ENCODE measurements around the gene CFAP92. TPM values are rescaled to one million over a fixed set of nuclear protein-coding genes. Genes with fewer than 3 reads are reported as not detected.
"Not testable (repeated sequence)": the region's sequence is repeated elsewhere in the genome, so short reads cannot be mapped to it uniquely, and the experiment has no call there.

Gene CFAP92
- polyA plus RNA-seq, 3 donors from 2014 or later: not detected

DNA sequence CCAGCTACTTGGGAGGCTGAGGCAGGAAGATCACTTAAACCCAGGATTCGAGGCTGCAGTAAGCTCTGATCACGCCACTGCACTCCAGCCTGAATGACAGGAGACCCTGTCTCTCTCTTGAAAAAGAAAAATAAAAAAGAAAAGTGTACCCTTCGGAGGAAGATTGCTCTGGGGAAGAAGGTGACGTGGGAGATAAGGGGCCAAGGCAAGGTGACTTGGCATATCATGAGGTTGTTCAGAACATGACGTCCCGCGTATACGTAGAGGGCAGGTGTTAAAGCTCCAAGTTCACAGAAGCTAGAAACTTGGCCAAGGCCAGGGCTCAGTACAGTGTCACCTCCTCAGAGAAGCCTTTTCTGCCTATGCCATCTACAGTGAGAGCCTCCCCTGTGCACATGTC is 121.1 kb downstream of the CFAP92 start:
- no peak overlapping the region for H3K27ac Mint-ChIP-seq

DNA sequence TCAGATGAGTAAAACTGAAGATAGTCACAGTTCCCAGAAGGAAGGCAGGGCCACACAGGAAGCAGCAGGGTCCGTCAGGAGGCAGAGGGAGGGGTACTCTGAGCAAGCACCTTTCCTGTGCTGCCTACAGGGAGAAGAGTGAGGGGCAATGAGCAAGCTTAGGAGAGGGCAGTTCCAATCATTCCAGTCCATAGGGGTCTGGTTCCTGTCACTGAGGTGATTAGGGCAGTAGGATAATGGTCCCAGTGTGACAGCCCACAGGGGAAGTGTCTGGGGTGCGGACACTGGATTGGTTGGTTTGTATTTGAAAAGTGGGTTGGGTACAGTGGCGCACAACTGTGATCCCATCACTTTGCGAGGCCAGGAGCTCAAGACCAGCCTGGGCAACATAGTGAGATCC is 121.6 kb downstream of the CFAP92 start:
- H3K27me3 Mint-ChIP-seq (ENCODE audit: low read depth in 3 of 3): peaks cover 0 to 8% (median 0%) of the 10 kb centered on the region in 3 donors
- peaks cover 3 to 10% of the 10 kb centered on the region in 2 donors for H3K4me1 Mint-ChIP-seq
- no peaks in the 10 kb centered on the region for H3K36me3 Mint-ChIP-seq
- no peak overlapping the region for H3K27ac Mint-ChIP-seq
- no peak overlapping the region for H3K4me3 Mint-ChIP-seq
- peaks cover 0 to 2% (median 0%) of the 10 kb centered on the region in 6 donors for H3K9me3 Mint-ChIP-seq
- DNase-seq: no peak

More for the DNA sequence above, 121.1 kb downstream of the CFAP92 start:
- Mint-ChIP-seq H3K4me3 (no peak overlapping the region), H3K9me3 (peaks cover 0 to 2% (median 0%) of the 10 kb centered on the region in 6 donors), H3K4me1 (peaks cover 6 to 15% of the 10 kb centered on the region in 2 donors), H3K36me3 (no peaks in the 10 kb centered on the region), H3K27me3 (ENCODE audit: low read depth in 3 of 3) (peaks cover 0 to 8% (median 0%) of the 10 kb centered on the region in 3 donors)
- DNase-seq: no peak

DNA sequence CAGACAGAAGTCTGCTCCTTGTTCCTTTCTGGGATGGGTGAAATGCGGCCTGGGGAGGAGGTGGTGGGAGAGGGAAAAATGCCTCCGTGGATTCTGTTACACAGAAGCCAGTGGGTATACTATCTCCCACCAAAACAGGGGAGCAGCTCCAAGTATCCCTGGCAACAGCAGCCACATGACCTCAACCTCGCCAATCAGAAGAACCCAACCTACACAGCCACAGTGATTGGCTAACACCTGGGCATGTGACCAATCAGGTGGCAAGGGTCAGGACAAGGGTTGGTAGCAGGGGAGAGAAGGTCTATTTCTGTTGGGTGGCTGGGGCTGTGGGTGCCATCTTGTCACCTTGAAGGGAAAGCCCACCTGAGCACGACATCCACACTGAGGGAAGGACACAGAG is 123.5 kb downstream of the CFAP92 start:
- H3K4me1 Mint-ChIP-seq: peaks cover under 1% of the 10 kb centered on the region in 2 donors
- H3K27me3 Mint-ChIP-seq (ENCODE audit: low read depth in 3 of 3): peaks cover 0 to 8% (median 0%) of the 10 kb centered on the region in 3 donors
- peaks cover 0 to 2% (median 0%) of the 10 kb centered on the region in 6 donors for H3K9me3 Mint-ChIP-seq
- H3K36me3 Mint-ChIP-seq: no peaks in the 10 kb centered on the region
- DNase-seq: no peak
- H3K27ac Mint-ChIP-seq: no peak overlapping the region
- H3K4me3 Mint-ChIP-seq: no peak overlapping the region

DNA sequence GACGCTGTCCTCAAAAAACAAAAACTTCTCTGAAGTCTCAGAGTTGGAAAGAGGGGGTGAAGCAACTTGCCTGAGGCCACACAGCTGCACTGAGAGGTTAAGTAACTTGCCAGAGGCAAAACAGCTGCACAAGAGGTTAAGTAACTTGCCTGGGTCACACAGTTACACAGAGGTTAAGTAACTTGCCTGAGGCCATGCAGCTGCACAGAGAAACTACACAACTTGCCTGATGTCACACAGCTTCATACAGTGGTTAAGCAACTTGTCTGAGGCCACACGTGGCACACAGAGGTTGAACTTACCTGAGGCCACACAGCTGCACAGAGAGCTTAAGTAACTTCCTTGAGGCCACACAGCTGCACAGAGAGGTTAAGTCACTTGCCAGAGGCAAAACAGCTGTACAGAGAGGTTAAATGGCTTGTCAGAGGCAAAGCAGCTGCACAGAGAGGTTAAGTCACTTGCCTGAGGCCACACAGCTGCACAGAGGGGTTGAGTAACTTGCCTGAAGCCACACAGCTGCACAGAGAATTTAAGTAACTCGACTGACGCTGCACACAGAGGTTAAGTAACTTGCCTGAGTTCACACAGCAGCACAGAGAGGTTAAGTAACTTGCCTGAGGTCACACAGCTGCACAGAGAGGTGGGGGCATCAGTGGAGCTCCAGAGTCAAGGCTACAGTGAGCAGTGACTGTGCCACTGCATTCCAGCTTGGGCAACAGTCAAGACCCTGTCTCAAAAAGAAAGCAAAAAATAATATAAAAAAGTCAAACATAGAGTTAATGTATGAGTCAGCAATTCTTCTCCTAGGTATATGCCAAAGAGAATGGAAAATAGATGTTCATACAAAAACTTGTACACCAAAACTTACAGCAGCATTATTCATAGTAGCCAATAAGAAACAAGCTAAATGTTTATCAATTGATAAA is 126.4 kb downstream of the CFAP92 start:
- no peaks in the 10 kb centered on the region for H3K9me3 Mint-ChIP-seq

DNA sequence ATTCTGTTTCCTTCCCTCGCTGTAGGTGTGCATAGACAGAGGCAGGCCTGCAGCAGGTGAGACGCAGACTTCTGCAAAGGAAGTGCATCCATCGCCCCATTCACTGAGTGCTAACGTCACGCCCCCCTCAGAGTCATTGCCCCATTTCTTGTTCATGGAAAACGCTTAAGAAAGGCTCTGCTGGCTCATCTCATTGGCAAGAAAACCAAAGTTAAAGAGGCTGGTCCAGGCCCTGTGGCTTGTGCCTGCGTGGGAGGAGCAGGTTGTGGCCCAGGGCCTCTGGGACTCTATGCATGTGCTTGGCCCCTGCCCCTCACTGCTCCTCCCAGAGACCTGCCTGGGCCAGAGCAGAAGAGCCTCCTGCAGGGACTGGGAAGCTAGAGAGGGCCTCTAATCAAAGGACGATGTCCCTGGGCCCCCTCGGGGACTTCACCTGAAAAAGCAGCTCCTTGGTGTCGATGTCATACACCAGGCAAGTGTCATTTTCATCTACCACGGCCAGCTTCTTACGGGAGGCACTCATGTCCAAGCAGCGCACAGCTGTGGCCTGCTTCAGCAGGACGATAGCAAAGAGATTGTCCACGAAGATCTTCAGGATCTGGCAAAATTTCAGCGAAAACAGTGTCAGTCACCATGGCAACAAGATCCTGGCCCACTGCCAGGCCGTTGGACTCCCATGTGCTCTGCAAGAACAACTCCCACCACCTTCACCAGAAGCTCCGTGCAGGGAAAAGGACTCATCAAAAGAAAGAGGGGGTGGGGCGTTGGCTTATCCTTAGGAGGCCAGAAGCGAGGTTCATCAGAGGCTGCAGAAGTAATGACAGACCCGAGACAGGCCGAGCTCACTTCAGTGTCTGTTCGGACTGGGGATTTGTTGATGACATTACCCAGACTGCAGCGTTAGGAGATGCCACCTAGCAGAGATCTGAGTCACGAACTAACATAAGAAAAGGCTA is 128.7 kb downstream of the CFAP92 start:
- H3K9me3 Mint-ChIP-seq: peaks cover 5 to 12% (median 10%) of the 10 kb centered on the region in 6 donors
- H3K36me3 Mint-ChIP-seq: peaks cover 4 to 11% (median 8%) of the 10 kb centered on the region in 3 donors
- H3K27me3 Mint-ChIP-seq (ENCODE audit: low read depth in 3 of 3); DNase-seq; H3K27ac Mint-ChIP-seq; H3K4me3 Mint-ChIP-seq; H3K4me1 Mint-ChIP-seq: not testable (repeated sequence)

More for the DNA sequence above, 126.4 kb downstream of the CFAP92 start:
- Mint-ChIP-seq H3K4me3 (no peak overlapping the region), H3K36me3 (no peaks in the 10 kb centered on the region), H3K4me1 (no peaks in the 10 kb centered on the region), H3K27ac (no peak overlapping the region), H3K27me3 (ENCODE audit: low read depth in 3 of 3) (peaks cover 0 to 2% (median 0%) of the 10 kb centered on the region in 3 donors)
- DNase-seq: no peak

DNA sequence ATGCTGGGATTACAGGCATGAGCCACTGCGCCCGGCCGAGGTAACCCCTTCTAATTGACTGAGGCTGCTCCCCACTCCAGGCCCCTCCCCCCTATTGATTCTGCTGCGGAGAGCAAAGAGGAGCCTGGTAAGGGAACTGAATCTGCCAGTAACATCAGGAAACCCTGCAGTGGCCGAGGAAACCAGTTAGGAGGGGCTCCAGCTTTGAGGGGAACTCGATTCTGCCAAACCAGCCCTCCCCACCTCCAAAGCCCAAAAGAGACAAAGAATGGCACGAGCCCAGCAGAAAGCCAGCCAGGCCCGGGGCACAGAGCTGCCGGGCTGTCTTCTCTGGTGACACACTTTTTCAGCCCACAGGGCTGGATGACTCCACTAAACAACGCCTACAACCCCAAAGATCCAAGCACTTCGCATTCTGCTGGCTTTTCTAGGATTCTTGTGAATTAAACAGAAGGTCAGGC is 129.5 kb downstream of the CFAP92 start:
- H3K9me3 Mint-ChIP-seq: peaks cover 5 to 20% (median 16%) of the 10 kb centered on the region in 6 donors
- H3K36me3 Mint-ChIP-seq: peaks cover 4 to 11% (median 8%) of the 10 kb centered on the region in 3 donors
- DNase-seq: no peak
- H3K27ac Mint-ChIP-seq: no peak overlapping the region
- no peak overlapping the region for H3K4me3 Mint-ChIP-seq
- H3K4me1 Mint-ChIP-seq: no peaks in the 10 kb centered on the region
- H3K27me3 Mint-ChIP-seq (ENCODE audit: low read depth in 3 of 3): peaks cover 0 to 2% (median 0%) of the 10 kb centered on the region in 3 donors

DNA sequence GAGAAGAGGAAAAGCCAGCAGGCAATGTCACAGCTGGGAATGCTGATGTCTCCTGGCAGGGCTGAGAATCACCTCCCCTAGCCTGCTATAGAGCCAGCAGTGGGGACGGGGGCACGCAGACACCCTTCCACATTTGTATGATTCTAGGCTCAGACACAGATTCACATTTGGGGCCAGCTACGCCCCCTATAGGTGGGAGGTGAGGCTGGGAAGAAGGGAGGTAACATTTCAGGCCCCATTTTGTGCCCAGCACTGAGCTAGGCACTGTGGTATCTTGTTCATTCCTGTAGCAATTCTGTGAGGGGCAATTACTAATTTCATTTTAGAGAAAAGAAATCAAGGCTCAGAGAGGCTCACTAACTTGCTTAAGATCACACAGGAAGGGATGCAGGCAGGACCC is 130.3 kb downstream of the CFAP92 start:
- peaks cover 8 to 28% (median 23%) of the 10 kb centered on the region in 6 donors for H3K9me3 Mint-ChIP-seq
- H3K27me3 Mint-ChIP-seq (ENCODE audit: low read depth in 3 of 3): peaks cover 0 to 2% (median 2%) of the 10 kb centered on the region in 3 donors
- no peaks in the 10 kb centered on the region for H3K4me1 Mint-ChIP-seq
- no peak for DNase-seq
- peaks cover 7 to 14% (median 13%) of the 10 kb centered on the region in 3 donors for H3K36me3 Mint-ChIP-seq
- H3K27ac Mint-ChIP-seq: no peak overlapping the region
- H3K4me3 Mint-ChIP-seq: no peak overlapping the region

DNA sequence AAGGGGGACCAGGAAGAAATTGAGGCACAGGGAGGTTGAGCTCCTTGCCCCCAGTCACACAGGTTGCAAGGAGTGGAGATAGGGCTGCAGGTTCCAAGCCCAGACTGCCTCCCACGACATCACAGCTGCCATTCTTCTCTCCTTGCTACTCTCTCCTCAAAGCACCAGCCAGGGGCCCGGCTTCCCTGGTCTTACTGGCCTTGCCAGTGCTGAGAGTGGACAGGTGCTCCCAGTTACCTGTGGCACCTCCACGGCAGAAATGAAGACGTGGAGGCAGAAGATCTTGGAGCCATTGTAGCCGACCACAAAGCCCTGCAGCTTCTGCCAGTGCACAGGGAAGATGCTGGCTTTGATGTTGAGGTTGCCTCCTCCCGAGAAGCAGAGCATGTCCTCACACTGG is 132.4 kb downstream of the CFAP92 start:
- Mint-ChIP-seq H3K4me1 (no peaks in the 10 kb centered on the region), H3K27ac (no peak overlapping the region), H3K27me3 (ENCODE audit: low read depth in 3 of 3) (peaks cover 2% of the 10 kb centered on the region in 3 donors), H3K4me3 (no peak overlapping the region), H3K9me3 (peaks cover 8 to 44% (median 28%) of the 10 kb centered on the region in 6 donors), H3K36me3 (peaks cover 10 to 18% (median 18%) of the 10 kb centered on the region in 3 donors)
- DNase-seq: no peak

Other genes with a start within 250 kb of the CFAP92 start
- gene ACAD9, start 114.5 kb downstream of the CFAP92 start, polyA plus RNA-seq: 10 to 100 TPM; 11.8 to 18.9 (median 16.4) TPM
- gene EFCC1, start 7.2 kb upstream of the CFAP92 start, polyA plus RNA-seq: under 1 TPM; 0.55 to 0.80 (median 0.58) TPM
- 10 to 100 TPM in 1 of 3 donors, 1 to 10 TPM in 1, not detected in 1; 1.2 to 12.8 TPM for gene GP9, start 66.7 kb upstream of the CFAP92 start, polyA plus RNA-seq
- gene RAB43, start 127.7 kb upstream of the CFAP92 start, polyA plus RNA-seq: 10 to 100 TPM in 2 of 3 donors, 1 to 10 TPM in 1; 8.1 to 20.1 (median 12.5) TPM
- gene ISY1, start 167.0 kb upstream of the CFAP92 start, polyA plus RNA-seq: 100 to 1,000 TPM in 2 of 3 donors, 10 to 100 TPM in 1; 91.1 to 107 (median 103) TPM
- 1,000 to 10,000 TPM in 1 of 3 donors, 100 to 1,000 TPM in 2; 728 to 1,257 (median 878) TPM for gene CNBP, start 189.8 kb upstream of the CFAP92 start, polyA plus RNA-seq

All from immature natural killer cell (primary cell).